ENCODE data around the gene UGT2B28. TPM values are rescaled to one million over a fixed set of nuclear protein-coding genes. Genes with fewer than 3 reads are reported as not detected.

The UGT2B28 gene
- total and polyA plus RNA-seq, 12 donors = not detected

Other genes with a start within 250 kb of the UGT2B28 start
- gene UGT2B7, start 184.0 kb upstream of the UGT2B28 start, total RNA-seq = under 1 TPM in 1 of 9 donors, not detected in 8; 0.23 TPM
- under 1 TPM in 1 of 3 donors, not detected in 2; 0.07 TPM for gene UGT2B7, start 184.0 kb upstream of the UGT2B28 start, polyA plus RNA-seq
- under 1 TPM in 2 of 9 donors, not detected in 7; 0.14 to 0.22 TPM for gene UGT2B11, start 65.7 kb upstream of the UGT2B28 start, total RNA-seq
- gene UGT2B11, start 65.7 kb upstream of the UGT2B28 start, polyA plus RNA-seq = not detected
- under 1 TPM in 1 of 9 donors, not detected in 8; 0.27 TPM for gene UGT2B4, start 215.4 kb downstream of the UGT2B28 start, total RNA-seq
- under 1 TPM in 1 of 3 donors, not detected in 2; 0.24 TPM for gene UGT2B4, start 215.4 kb downstream of the UGT2B28 start, polyA plus RNA-seq